HCT116 (cell line): Measurements from ENCODE around the gene PRELID2. TPM values are rescaled to one million over a fixed set of nuclear protein-coding genes. Genes with fewer than 3 reads are reported as not detected.

Source experiments
- ATAC-seq: fragments of 200-7000 bp; cut with Tn5 transposase; 2 replicates; pipeline ENCODE4 v1.9.1; 2020; ENCODE audit warnings: mild to moderate bottlenecking, moderate library complexity
- BruUV-seq: library from RNA; stranded (reverse); fragments of 400-500 nt; replicated peaks from 2 replicates; lab custom pipeline; 2021; lab: Mats Ljungman, UMichigan
- CTCF ChIA-PET: fragments of 300-600 bp; sonication (Branson Sonifier 250); formaldehyde crosslinking; loops from one replicate; lab custom pipeline; 2021; ENCODE audit warnings: antibody characterized with exemption; lab: Charles Lee
- POLR2A ChIA-PET: fragments of 300-600, 350-600 bp; sonication (Branson Sonifier 250); formaldehyde crosslinking; loops from one replicate; lab custom pipeline; 2021; ENCODE audit warnings: antibody characterized with exemption; lab: Charles Lee
- RAD21 ChIA-PET, 2 experiments: fragments of 300-600 bp; sonication (Branson Sonifier 250); formaldehyde crosslinking; loops; one replicate each; lab custom pipeline; 2023; ENCODE audit warnings: low total read pairs in 2 of 2; ENCODE audit not compliant: uncharacterized antibody in 2 of 2, unreplicated experiment in 2 of 2, low non-redundant PET in 1 of 2; lab: Charles Lee
- DNase-seq: peaks from one replicate; pipeline ENCODE4 v3.0.0-alpha.2; 2010; ENCODE audit warnings: low read depth, low spot score
- H2AFZ ChIP-seq: fragments of 200-600 bp; shearing (Covaris generic), sonication (generic); 2 replicates; pipeline ENCODE4 v1.6.1; 2017; ENCODE audit warnings: low read depth, mixed run types, mixed read lengths, antibody characterized with exemption, low read length; ENCODE audit not compliant: poor library complexity, severe bottlenecking
- H3K27ac ChIP-seq: 2 replicates; pipeline ENCODE4 v1.5.1; 2012; ENCODE audit warnings: low read depth, low read length
- H3K27me3 ChIP-seq: fragments of 200-600 bp; sonication (generic); 2 replicates; pipeline ENCODE4 v1.6.1; 2016; ENCODE audit warnings: mixed run types, low read length, mixed read lengths; ENCODE audit not compliant: insufficient read depth
- H3K36me3 ChIP-seq, 2 experiments: fragments of 200-500 bp in 1 of 2; fragments of 200-600 bp in 1 of 2; sonication (Bioruptor generic) in 1 of 2; sonication (generic) in 1 of 2; 2 replicates each; pipeline versions ENCODE4 v1.5.1 to v1.6.1; 2014 to 2016; ENCODE audit warnings: low read length in 2 of 2, inconsistent platforms in 1 of 2, mixed read lengths in 1 of 2, mixed run types in 1 of 2; ENCODE audit not compliant: insufficient read depth in 2 of 2, control insufficient read depth in 1 of 2
- H3K4me1 ChIP-seq, 2 experiments: fragments of 200-600 bp in 1 of 2; sonication (generic) in 1 of 2; 2 replicates each; pipeline versions ENCODE4 v1.5.1 to v1.6.1; 2012 to 2017; ENCODE audit warnings: low read length in 2 of 2, inconsistent platforms in 1 of 2, mild to moderate bottlenecking in 1 of 2, mixed read lengths in 1 of 2, mixed run types in 1 of 2, moderate library complexity in 1 of 2; ENCODE audit not compliant: insufficient read depth in 2 of 2, control insufficient read depth in 1 of 2
- H3K4me2 ChIP-seq: fragments of 200-600 bp; sonication (generic); 2 replicates; pipeline ENCODE4 v1.6.1; 2017; ENCODE audit warnings: mixed run types, low read length, mixed read lengths
- H3K4me3 ChIP-seq, 2 experiments: fragments of 200-600 bp in 1 of 2; sonication (generic) in 1 of 2; replicated peaks in 1 of 2; 2 replicates each; pipeline ENCODE4 v1.5.1; 2011 to 2016; ENCODE audit warnings: low read length in 2 of 2, control low read depth in 1 of 2, low read depth in 1 of 2, mild to moderate bottlenecking in 1 of 2, mixed read lengths in 1 of 2, mixed run types in 1 of 2
- H3K79me2 ChIP-seq: fragments of 200-600 bp; sonication (generic); 2 replicates; pipeline ENCODE4 v1.6.1; 2017; ENCODE audit warnings: mild to moderate bottlenecking, mixed run types, low read length, moderate library complexity, mixed read lengths; ENCODE audit not compliant: insufficient read depth
- H3K9ac ChIP-seq: fragments of 200-600 bp; sonication (generic); 2 replicates; pipeline ENCODE4 v1.6.1; 2016; ENCODE audit warnings: low read length, mixed read lengths
- H3K9me2 ChIP-seq: fragments of 200-600 bp; sonication (generic), shearing (Covaris generic); 2 replicates; pipeline ENCODE4 v1.6.1; 2017; ENCODE audit warnings: mixed run types, mild to moderate bottlenecking, moderate library complexity; ENCODE audit not compliant: insufficient read depth
- H3K9me3 ChIP-seq, 2 experiments: fragments of 200-500 bp in 1 of 2; fragments of 200-600 bp in 1 of 2; sonication (Bioruptor generic) in 1 of 2; sonication (generic) in 1 of 2; 2 replicates each; pipeline ENCODE4 v1.6.1; 2014 to 2017; ENCODE audit warnings: low read length in 2 of 2, mixed read lengths in 2 of 2, inconsistent platforms in 1 of 2, low read depth in 1 of 2, mild to moderate bottlenecking in 1 of 2, mixed run types in 1 of 2, moderate library complexity in 1 of 2; ENCODE audit not compliant: control insufficient read depth in 1 of 2, insufficient read depth in 1 of 2
- H4K20me1 ChIP-seq: fragments of 200-600 bp; sonication (generic), shearing (Covaris generic); 2 replicates; pipeline ENCODE4 v1.6.1; 2017; ENCODE audit warnings: mixed run types, mild to moderate bottlenecking, moderate library complexity; ENCODE audit not compliant: insufficient read depth
- CTCF ChIP-seq, 3 experiments: fragments of 200-600 bp in 1 of 3; sonication (generic) in 1 of 3; IDR thresholded peaks in 2 of 3; conservative IDR thresholded peaks in 1 of 3; 2 replicates each; pipeline ENCODE4 v1.5.1; 2012 to 2017; ENCODE audit warnings: low read depth in 2 of 3, low read length in 2 of 3, antibody characterized with exemption in 1 of 3, borderline replicate concordance in 1 of 3, control low read depth in 1 of 3, mild to moderate bottlenecking in 1 of 3, mixed read lengths in 1 of 3, mixed run types in 1 of 3, moderate library complexity in 1 of 3; ENCODE audit not compliant: insufficient read depth in 1 of 3
- EZH2 ChIP-seq: fragments of 200-600 bp; sonication (generic); IDR thresholded peaks from 2 replicates; pipeline ENCODE4 v1.6.1; 2017; ENCODE audit warnings: antibody characterized with exemption, mixed run types
- POLR2A ChIP-seq: IDR thresholded peaks from 2 replicates; pipeline ENCODE4 v1.7.0; 2011; ENCODE audit warnings: borderline replicate concordance; ENCODE audit not compliant: insufficient read depth, insufficient read length; ENCODE audit errors: extremely low read depth
- SP1 ChIP-seq: IDR thresholded peaks from 2 replicates; pipeline ENCODE4 v1.6.1; 2012; ENCODE audit warnings: low read depth
- SRF ChIP-seq: IDR thresholded peaks from 2 replicates; pipeline ENCODE4 v1.6.1; 2012; ENCODE audit warnings: low read depth
- YY1 ChIP-seq: IDR thresholded peaks from 2 replicates; pipeline ENCODE4 v1.6.1; 2011; ENCODE audit warnings: low read length, low read depth, moderate library complexity, mild to moderate bottlenecking; ENCODE audit not compliant: insufficient replicate concordance; ENCODE audit errors: extremely low read depth
- ZFX ChIP-seq: fragments of 450-650 bp; IDR thresholded peaks from 2 replicates; pipeline ENCODE4 v1.6.1; 2017
- ZNF274 ChIP-seq: fragments of 200-500 bp; sonication (Bioruptor generic); IDR thresholded peaks from 2 replicates; pipeline ENCODE4 v1.6.1; 2014; ENCODE audit warnings: mild to moderate bottlenecking, low read depth, low read length, inconsistent platforms
- intact Hi-C: fragments of 100-400 bp; cut with micrococcal nuclease; formaldehyde crosslinking; loops from 2 replicates; pipeline ENCODE4 v1.10.0; 2022
- total RNA-seq: library from RNA; stranded (reverse); gene quantifications from one replicate; pipeline ENCODE4 v1.2.1, GENCODE V29; 2021; ENCODE audit not compliant: unreplicated experiment
- TF ChIP-seq, protein P1 (sequence below): IDR thresholded peaks from 2 replicates; pipeline ENCODE4 v1.6.1; 2012

PRELID2 gene
- total RNA-seq, 1 experiment from 2014 or later: 20.1 TPM

- TF ChIP-seq YY1 (peak; percentile 47), SP1 (no peak)
These were observed 9.4 kb downstream of the PRELID2 start (continued) for GRCh38 chr5:145825751-145826180.

- no peaks in the 10 kb centered on the region for H3K27me3 ChIP-seq
- no TSS peak for BruUV-seq
- ATAC-seq (no peak), DNase-seq (no peak)
- ChIA-PET RAD21 (no interaction called here), POLR2A (no interaction called here), CTCF (no interaction called here)
- no peak overlapping the region for H2AFZ ChIP-seq
- TF ChIP-seq POLR2A (no peak), CTCF (IDR thresholded peaks at IDR 0.05 in 2 of 3, conservative IDR thresholded peaks at IDR 0.05 in 1 of 3; ENCODE audit: borderline replicate concordance in 1 of 3, insufficient read depth in 1 of 3, low read depth in 2 of 3, low read length in 2 of 3) (no peak), EZH2 (no peak), SRF (no peak), YY1 (no peak), ZFX (no peak), ZNF274 (no peak)
- TF ChIP-seq, protein P1, sequence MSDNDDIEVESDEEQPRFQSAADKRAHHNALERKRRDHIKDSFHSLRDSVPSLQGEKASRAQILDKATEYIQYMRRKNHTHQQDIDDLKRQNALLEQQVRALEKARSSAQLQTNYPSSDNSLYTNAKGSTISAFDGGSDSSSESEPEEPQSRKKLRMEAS: no peak
- no peak overlapping the region for H3K4me3 ChIP-seq
- no peak overlapping the region for H3K27ac ChIP-seq
- no peak overlapping the region for H3K4me2 ChIP-seq
- intact Hi-C loops: loop anchor here (2.0 kb wide), 2 partner anchors 123 to 143 kb away; no protein-coding TSS in a partner anchor
- H3K9me3 ChIP-seq: no peaks in the 10 kb centered on the region
- no peaks in the 10 kb centered on the region for H3K9me2 ChIP-seq
- H4K20me1 ChIP-seq: no peaks in the 10 kb centered on the region
- no peak overlapping the region for H3K9ac ChIP-seq
- H3K79me2 ChIP-seq: no peaks in the 10 kb centered on the region; the same call in 1 of the 2 replicates
- no peaks in the 10 kb centered on the region for H3K36me3 ChIP-seq
- H3K4me1 ChIP-seq: no peaks in the 10 kb centered on the region
These were observed 11.1 kb downstream of the PRELID2 start for GRCh38 chr5:145824040-145824439.
